ENCODE measurements around the gene DMC1.
A peak's percentile ranks its signal among the peaks of the same experiment; 100 is the strongest.
"Not testable (repeated sequence)": the region's sequence is repeated elsewhere in the genome, so short reads cannot be mapped to it uniquely, and the experiment has no call there.

Gene DMC1, protein sequence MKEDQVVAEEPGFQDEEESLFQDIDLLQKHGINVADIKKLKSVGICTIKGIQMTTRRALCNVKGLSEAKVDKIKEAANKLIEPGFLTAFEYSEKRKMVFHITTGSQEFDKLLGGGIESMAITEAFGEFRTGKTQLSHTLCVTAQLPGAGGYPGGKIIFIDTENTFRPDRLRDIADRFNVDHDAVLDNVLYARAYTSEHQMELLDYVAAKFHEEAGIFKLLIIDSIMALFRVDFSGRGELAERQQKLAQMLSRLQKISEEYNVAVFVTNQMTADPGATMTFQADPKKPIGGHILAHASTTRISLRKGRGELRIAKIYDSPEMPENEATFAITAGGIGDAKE

DNA sequence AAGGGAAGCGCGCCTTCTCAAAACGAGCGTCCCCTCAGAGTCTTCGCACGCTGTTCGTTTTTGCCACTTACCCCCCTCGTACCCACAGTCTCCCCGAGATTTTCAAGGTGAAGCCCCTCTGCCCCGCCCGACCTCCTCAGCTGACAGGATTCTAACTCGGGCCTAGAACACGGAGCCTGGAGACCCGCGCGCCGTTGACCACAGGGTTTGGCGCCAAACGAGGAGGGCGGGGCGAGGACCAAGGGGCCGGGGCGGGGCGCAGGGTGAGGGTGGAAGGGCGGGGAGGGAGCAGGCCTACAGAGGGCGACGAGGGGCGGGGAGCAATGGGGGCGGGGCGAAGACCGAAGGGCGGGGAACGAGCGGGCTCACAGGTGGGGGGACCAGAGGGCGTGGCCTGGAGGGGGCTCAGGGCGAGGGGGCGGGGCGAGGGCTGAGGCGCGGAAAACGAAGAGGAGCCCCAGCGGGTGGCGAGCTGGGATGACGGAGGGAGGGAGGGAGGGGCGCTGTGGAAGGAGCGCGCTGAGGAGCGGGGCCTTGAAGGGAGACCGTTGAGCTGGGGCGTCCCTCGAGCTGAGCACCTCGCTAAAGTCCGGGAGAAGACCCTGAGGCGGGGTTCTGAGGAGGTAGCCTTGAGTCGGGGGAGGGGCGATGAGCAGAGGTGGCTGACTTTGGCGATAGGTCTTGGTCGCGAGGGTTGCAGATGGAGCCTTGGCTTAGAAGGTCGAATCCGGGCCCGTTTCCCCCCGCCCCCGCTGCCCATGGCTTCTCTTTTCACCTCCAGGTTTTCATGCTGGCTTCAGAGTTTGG, at the start of gene DMC1:
TSS of gene DMC1 (minus strand) at position 212 of the 807 bp plus-strand sequence. CDS start 1,927 bp downstream, outside the sequence.
- DNase-seq (ENCODE audit: low spot score): peak; percentile 86

DNA sequence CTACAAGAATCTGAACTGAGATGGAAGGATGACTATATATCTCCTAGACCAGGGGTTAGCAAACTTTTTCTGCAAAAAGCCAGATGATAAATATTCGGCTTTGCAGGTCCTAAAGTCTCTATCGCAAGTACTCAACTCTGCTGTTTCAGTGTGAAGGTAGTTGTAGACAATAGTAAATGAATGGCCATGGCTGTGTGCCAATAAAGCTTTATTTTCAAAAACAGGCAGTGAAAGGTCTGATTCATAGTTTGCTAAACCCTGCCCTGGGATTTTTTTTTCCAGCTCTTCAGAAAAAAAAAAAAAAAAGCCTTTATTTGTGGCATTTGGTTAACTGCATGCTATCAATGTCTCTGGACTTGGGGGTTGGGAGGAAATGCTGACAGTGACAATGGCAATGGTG, 48.7 kb upstream of the DMC1 start:
- DNase-seq (ENCODE audit: low spot score): no peak

DNA sequence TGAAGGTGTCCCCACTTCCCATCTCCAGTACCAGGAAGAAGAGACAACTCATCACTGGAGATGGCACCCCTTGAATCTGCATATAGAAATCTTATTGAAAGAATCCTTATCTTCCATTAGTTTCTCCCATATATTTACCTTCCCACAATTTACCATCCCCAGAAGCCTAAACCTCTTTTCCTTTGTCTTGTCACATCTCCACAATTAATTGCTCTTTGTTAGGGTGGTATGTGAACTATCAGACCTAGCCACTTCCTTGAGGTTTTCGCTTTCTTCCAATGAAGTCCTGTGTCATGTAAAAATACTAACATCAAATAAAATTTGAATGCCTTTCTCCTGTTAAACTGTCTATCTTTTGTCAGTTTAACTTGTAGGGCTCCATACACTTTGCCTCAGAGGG, 48.3 kb upstream of the DMC1 start:
- DNase-seq (ENCODE audit: low spot score): no peak

DNA sequence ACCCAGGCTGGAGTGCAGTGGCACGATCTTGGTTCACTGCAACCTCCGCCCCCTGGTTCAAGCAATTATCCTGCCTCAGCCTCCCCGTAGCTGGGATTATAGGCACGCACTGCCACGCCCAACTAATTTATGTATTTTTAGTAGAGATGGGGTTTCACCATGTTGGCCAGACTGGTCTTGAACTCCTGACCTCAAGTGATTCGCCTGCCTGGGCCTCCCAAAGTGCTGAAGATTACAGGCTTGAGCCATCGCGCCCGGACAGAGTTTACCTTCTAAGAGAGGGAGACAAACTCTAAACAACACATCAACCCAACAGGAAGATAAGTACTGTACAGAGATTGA, 45.1 kb upstream of the DMC1 start:
- DNase-seq (ENCODE audit: low spot score): not testable (repeated sequence)

DNA sequence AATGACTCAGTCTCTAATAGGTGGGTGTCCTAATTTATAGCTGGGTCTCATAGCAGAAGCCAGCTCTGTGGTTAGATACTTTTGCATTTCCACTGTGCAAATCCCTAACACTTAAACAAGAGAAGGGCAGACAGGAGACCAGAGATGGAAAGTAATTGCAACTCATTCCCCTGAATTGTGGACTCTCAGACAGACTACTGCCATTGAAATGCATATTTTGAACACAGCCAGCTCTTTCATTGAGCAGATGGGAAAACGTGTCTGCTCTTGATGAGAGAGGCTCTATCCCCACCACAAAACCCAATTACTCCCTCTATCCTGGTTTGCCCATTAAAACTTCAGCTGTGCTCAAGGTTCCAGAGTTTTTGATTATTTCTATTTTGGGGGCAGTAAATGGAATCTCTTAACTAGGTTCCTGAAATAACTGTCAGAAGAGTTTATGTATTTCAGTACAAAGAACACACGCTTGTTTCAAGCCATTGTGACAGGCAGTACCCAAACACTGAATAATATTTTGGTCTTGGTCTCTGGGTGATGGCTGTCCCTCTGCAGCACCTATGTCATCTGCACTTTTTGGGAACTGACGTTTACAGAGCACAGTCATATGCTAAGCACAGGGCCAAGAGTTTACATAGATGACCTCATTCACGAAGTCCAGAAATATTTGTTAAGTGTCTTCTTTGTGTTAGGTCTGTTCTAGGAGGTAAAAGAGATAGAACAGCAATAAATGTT, 44.5 kb upstream of the DMC1 start:
- no peak for DNase-seq (ENCODE audit: low spot score)

DNA sequence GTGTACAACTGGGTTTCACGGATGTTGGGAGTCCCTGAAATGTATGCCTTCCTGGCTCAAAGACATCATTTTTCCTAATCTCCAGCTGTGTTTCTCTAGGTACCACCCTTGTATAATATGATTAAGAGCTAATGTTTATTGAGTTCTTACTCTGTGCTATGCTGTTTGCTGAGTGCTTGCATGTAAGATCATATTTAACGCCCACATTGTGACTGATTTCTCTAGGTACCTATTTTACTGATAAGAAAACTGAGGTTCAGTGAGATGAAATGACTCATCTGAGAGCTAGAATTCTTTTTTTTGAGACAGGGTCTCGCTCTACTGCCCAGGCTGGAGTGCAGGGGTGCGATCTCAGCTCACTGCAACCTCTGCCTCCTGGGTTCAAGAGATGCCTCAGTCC, 43.6 kb upstream of the DMC1 start:
- no peak for DNase-seq (ENCODE audit: low spot score)

DNA sequence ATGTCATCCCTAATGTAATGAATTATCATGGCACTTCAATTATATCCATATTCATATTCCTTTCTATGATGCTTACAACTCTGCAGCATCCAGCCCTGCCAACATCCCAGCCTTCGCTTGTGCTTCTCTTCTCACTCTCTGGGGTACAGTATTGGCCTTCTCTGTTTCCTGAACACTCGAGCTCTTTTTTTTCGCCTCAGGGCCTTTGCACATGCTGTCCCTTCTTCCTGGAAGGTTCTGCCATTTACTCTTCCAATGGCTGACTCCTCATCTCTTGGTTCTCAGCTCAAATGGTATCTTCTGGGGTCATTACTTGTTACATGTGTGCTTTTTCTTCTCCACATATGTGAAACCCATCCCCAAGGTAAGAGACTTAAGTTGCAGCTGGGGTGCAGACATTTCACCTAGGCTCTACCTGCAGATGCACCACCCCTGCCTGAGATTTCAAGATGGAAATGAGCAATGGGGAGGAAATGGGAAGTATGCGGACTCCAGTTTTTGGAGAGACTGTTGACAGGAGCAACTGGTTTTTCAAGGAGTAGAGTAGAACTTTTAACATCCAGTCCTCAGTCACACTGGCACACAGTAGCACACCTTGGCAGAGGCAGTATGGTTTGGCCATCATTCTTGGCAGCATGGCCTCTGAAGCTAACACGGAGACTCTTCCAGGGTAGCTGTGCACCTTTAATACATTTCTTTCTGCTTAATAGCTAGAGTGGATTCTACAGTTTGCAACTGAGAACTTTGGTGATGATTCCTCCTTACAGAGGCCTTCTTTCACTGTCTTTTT, 42.4 kb upstream of the DMC1 start:
- no peak for DNase-seq (ENCODE audit: low spot score)

DNA sequence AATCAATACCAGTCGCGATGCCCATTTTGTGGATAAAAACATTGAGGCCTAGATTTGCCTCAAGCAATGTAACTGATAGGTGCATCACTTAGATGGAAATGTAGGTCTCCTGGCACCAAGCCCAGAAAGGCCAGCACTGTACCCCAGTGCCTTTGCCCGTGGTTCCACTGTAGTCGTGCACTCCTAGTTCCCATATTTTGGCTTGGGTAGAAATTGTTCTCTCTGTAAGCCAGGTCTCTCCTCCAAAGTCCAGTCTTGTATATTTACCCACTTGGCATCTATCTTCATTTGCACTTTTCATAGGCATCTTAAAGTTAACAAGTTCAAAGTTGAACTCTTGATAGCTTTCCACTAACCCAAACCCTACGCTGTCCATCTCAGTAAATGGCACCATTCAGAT, 41.6 kb upstream of the DMC1 start:
- DNase-seq (ENCODE audit: low spot score): no peak

DNA sequence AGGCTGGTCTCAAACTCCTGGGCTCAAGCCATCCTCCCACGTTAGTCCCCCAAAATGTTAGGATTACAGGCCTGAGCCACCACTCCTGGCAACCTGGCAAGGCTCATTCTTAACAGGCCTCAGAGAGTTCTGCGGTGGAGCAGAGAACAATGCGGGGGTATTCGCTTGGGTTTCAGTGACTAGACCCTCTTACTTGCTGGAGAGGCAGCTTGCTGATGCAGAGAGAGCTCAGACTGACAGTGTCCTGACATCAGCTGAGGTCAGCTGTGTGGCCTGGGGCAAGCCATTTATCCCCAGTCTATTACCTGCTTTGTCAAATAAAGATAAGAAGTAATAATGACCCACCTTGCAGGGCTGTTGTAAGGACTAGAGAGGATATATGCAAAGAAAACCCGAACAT, 40.3 kb upstream of the DMC1 start:
- DNase-seq (ENCODE audit: low spot score): no peak

DNA sequence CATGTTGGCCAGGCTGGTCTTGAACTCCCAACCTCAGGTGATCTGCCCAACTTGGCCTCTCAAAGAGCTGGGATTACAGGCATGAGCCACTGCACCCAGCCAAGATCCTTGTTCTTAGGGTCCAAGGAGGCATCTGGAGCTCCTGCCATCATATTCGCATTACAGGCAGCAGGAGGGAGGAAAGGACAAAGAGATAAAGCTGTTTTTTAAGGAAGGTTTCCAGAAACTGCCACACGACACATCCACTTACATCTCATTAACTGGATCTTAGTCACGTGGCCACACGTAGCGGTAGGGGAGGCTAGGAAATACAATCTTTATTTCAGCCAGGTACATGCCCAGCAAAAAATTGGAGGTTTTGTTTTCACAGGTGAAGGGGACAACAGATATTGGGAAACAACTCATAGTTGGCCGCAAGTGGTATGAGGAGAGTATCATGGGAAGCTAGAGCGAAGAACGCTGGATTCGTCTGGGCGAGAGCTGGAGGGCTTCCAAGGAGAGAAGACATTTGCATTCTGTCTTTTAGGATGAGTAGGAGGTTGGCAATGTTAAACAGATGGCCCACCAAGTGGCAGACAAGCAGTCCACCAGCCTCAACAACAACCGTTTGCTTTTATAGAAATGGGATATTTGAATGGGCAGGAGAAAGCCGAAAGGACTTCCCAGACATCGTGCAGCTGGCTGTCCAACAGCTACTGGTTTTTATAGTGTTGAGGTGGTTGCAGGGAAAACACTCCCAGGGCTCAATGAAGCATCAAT, 39.2 kb upstream of the DMC1 start:
- DNase-seq (ENCODE audit: low spot score): no peak

DNA sequence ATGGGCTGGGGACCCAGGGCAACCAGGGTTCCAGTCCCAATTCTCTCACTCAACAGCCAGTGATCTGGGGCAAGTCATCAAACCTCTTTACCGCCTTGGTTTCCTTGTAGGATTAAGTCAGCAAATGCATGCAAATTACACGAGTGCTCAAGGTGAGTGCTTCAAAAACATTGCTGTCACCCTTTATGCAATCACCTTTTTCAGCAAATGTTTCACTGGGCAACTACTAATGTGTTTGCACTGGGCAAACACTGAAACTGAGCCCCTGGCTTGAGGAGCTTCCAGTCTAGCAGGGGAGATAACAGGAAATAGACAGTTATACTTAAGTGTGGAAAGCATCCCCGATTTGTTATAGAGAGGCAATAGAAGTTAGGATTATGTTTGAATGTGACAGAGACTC, 37.7 kb upstream of the DMC1 start:
- no peak for DNase-seq (ENCODE audit: low spot score)

DNA sequence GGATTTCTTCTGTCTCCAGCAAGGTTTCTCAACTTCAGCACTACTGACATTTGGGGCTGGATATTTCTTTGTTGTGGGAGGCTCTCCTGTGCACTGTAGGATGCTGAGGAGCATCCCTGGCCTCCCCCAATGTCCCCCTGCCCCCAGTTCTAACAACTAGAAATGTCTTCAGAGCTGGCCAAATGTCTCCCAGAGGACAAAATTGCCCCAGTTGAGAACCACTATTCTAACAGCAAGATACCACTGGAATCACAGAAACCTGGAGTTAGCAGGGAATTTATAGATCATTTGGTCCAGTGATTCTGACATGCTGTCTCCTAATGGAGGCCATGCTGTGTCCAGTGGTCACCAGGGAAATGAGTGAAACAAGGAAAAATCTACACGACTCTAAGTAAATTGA, 32.2 kb upstream of the DMC1 start:
- no peak for DNase-seq (ENCODE audit: low spot score)

DNA sequence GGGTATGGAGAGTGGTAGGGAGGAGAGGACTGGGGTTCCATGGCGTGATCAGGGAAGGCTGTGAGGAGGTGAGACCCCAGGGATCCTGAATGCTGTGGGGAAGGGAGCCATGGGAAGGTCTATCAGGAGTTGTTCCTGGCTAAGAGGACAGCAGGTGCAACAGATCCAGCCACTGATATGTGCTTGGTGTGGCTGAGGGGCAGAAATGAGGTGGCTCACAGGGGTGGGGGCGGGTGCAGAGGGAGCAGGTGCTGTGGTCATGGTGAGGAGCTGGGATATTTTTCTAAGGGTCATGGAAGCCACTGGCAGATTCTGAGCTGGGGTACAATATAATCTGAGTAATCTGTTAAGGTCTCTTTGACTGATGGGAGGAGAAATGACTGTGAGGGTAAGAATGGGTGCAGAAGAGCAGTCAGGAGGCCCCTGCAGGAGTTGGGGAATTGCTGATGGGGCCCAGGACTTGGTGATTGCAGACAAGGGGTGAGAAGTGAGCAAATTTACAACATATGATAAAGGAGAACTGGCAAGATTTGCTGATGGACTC, 31.3 kb upstream of the DMC1 start:
- no peak for DNase-seq (ENCODE audit: low spot score)

DNA sequence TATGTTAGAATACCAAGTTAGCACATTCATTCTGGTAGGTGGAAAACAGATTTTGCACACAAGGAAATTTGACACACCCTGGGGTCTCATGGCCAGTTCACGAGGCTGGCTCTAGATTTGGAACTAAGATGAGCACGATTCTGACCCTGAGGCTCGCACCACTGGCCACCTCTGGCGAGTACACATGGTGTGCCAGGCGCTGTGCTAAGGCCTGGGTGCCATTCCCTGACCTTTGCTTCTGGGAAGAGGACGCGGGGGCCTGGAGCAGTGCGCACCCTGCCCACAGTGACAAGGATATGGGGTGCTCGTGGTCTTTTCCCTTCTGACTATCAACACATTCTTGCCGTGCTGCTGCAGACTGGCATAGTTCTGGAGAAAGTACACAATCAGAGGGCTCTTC, 29.5 kb upstream of the DMC1 start:
- DNase-seq (ENCODE audit: low spot score): no peak

DNA sequence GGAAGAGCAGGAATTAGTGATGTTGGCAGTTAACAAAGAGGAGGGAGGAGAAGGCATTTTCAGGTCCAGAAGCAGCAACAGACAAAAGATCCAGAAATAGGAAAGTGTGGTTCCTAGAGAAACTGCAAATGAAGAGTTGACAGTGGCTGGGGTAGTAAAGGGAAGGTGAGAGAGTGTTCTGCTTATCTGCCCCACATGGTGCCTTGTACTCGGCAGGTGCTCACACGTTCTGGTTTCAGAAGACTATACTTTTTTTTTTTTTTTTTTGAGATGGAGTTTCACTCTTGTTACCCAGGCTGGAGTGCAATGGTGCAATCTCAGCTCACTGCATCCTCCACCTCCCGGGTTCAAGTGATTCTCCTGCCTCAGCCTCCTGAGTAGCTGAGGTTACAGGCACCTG, 12.9 kb upstream of the DMC1 start:
- DNase-seq (ENCODE audit: low spot score): not testable (repeated sequence)

DNA sequence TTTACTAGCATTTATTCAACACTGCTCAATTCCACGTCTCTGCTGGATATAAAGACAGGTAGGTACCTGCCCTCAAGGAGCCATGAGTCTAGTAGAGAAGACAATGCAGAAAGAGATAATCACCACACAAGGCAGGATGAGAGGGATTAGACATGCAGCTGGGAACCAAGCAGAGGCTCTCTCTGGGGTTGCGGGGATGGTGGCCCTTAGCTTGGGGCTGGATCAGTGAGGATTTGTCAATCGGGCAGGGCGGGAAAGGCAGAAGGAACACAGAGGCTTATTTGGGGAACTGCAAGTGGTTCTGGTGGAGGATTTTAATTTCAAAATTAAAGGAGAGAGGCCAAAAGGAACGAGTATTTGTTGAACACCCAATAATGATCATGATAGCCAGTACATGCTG, 8.5 kb upstream of the DMC1 start:
- DNase-seq (ENCODE audit: low spot score): no peak

DNA sequence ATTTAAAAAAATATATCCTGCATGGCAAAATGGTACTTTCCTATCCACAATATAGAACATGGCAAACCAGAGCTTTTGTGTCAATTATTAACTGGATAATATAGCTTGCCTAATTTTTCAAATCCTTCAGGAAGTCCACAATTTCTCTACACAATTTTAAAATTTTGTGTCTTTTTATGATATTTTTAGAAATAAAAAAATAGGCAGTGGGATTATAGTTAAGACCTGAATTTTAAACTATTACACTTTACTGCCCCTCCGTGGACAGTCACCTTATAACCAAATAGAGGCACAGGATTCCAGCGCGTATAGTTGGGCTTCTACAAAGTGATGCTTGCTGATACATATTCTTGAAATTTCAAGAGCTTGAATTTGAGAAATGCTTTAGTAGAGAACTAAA, 2.1 kb upstream of the DMC1 start:
- peak; percentile 56 for DNase-seq (ENCODE audit: low spot score)

DNA sequence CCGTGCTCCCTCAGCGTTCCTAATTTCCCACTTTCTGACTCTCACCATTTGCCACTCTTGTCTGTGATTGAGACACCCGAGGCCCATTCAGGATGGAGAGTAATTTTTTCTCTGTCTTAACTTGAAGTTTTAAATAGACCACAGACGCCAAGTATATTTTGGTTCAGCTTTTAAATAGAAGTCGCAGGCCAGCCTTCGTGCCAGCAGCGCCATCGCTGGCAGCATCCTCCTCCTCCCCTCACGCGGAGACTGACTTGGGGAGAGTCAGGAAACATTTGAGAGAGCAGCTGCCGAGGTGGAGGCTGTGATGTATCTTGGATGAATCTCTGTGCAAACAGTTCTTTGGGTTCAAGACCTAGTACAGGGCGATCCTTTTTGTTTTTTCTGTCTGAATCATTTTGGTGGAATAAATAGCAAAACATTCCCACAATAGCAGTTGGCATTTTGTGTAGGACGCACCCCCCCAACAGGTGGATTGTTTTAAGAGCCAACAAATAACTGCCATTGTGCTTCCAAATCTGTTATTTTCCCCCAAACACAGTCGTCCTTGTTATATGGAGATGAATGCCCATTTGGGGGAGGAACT, 889 bp upstream of the DMC1 start:
- peak; percentile 61 for DNase-seq (ENCODE audit: low spot score)

DNA sequence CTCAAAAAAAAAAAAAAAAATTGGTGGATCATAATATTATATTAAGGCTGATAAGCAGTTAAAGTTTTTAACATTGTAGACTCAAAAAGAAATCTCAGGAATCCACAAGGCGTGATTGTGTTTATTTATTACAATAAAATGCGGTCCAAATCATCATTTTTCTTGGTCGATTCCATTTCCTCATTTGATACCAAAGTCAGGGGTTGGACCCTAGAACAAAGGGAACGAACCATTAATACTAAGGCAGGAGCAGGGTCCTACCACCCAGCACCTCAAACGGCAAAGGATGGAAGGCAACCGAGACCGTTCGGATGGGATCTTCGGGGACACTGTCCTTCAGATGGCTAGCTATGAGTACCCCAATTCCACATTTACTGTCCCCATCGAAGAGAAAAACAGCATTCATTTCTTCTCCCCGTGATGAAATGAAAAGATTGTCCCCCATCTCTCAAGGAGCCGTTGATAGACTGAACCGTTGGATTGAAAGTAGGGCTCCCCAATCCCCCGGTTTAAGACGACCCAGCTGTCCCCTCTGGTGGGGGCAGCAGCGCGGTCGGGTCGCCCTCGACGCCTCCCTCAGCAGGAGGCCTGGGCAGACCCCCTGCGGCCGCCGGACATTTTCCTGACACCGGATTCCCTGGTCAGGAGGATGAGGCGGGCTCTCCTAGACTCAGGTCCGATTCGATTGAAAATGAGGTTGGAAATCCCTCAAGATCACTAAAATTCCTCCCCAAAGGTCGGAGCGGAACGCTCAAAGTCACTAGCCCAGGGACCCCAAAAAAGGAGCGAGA, 607 bp downstream of the DMC1 start:
- DNase-seq (ENCODE audit: low spot score): no peak

Data from putamen (tissue), 1 donor.